Astrocyte of the cerebellum (primary cell): ENCODE measurements around the gene WFDC1.

Experiments used
- DNase-seq: peaks from one replicate; pipeline ENCODE4 v3.0.0-alpha.2; 2011; ENCODE audit warnings: low read depth
- H3K4me3 ChIP-seq: 2 replicates; pipeline ENCODE4 v1.5.1; 2011; ENCODE audit warnings: mild to moderate bottlenecking, low read depth, low read length, moderate library complexity
- CTCF ChIP-seq: IDR thresholded peaks from 2 replicates; pipeline ENCODE4 v1.5.1; 2012; ENCODE audit warnings: low read length, low read depth, moderate library complexity, mild to moderate bottlenecking; ENCODE audit errors: missing control alignments
- in situ Hi-C: cut with HindIII; loops from 2 replicates; pipeline ENCODE4 v1.10.0; 2017; ENCODE audit warnings: low sequenced_read_pairs

The WFDC1 gene

GRCh38 chr16:84379008-84379708 is 84.5 kb downstream of the WFDC1 start:
- in situ Hi-C loops, result no loop called here
- DNase-seq, result no peak
- no peak overlapping the region for H3K4me3 ChIP-seq
- TF ChIP-seq CTCF, result no peak
